ENCODE data around the gene TTC36. TPM values are rescaled to one million over a fixed set of nuclear protein-coding genes. Genes with fewer than 3 reads are reported as not detected.

TTC36 gene
- total and polyA plus RNA-seq, 2 experiments from 2014 or later: 0.58 to 1.1 TPM

DNA sequence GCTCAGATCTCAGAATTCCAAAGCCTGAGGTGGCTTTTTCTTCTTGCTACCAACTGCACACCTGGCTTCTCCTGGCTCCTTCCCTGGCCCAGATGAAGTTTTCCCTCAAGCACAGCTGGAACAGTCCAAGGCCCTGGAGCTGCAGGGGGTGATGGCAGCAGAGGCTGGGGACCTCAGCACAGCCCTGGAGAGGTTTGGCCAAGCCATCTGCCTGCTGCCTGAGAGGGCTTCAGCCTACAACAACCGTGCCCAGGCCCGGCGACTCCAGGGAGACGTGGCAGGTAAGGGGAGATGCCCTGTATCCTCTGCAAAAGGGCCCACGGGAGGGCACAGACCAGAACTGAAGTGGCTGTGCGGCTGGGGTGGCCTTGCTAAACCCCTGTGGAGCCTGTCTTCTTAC, 1.2 kb downstream of the TTC36 start:
- H3K27ac ChIP-seq: no peak overlapping the region
- no peak overlapping the region for H3K4me3 ChIP-seq
- H3F3A ChIP-seq (ENCODE audit: insufficient read depth): no peaks in the 10 kb centered on the region
- 83 to 87% methylated on average over 6 of the region's 6 CpGs for WGBS, 2 experiments (ENCODE audit: low coverage in 1 of 2, low lambda C conversion rate in 2 of 2, missing lambda C conversion rate in 2 of 2)
- DNase-seq: no peak
- no peaks in the 10 kb centered on the region for H4K20me1 ChIP-seq (ENCODE audit: insufficient read depth)
- H3K9ac ChIP-seq: no peak overlapping the region
- no peaks in the 10 kb centered on the region for H3K36me3 ChIP-seq (ENCODE audit: low read depth)
- no peak for TF ChIP-seq EZH2 (IDR thresholded peaks at IDR 0.05; ENCODE audit: insufficient read depth, poor library complexity, severe bottlenecking)
- TF ChIP-seq EZH2phosphoT487 (IDR thresholded peaks at IDR 0.05; ENCODE audit: insufficient read depth, low read depth): no peak
- H3K79me2 ChIP-seq (ENCODE audit: insufficient read depth): no peaks in the 10 kb centered on the region
- no peaks in the 10 kb centered on the region for H3K27me3 ChIP-seq (replicated peaks; ENCODE audit: insufficient read depth)
- H3K9me2 ChIP-seq (ENCODE audit: insufficient read depth): no peaks in the 10 kb centered on the region
- H2AFZ ChIP-seq: no peak overlapping the region
- H3K4me1 ChIP-seq (ENCODE audit: insufficient read depth): no peaks in the 10 kb centered on the region
- in situ Hi-C loops (cut with MboI): no loop called here
- no peaks in the 10 kb centered on the region for H3K9me3 ChIP-seq (ENCODE audit: low read depth)
- no peak overlapping the region for H3K4me2 ChIP-seq (ENCODE audit: unreplicated experiment)

DNA sequence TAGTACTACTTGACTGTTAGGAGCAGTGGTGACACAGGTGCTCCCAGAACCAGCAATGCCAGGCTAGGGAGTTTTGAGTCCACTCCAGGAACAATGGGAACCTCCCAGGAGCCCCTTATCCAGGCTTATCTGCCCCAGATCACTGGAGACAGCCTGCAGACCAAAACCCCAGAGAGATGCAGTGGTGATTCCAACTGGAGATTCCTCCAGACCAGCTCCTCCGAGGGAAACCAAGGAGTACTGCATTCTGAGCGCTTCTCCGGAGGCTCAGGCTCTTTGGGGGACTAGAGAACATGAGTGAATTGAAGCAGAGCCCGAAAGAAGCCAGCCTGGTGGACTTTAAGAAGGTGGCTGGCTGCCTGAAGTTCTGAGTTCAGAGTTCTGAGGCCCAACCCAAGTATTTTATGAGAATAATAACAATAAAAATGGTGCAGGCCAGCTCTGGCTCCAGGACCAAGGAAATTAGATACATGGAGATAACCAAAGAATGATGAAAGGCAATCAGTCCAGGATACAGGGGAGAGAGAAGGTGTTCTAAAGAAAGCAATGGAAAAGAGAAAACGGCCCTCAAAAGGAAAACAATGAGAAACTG, 2.4 kb downstream of the TTC36 start:
- no peak for DNase-seq
- Histone ChIP-seq H3K9me2 (ENCODE audit: insufficient read depth) (no peaks in the 10 kb centered on the region), H3K79me2 (ENCODE audit: insufficient read depth) (no peaks in the 10 kb centered on the region), H3K4me3 (peak overlapping the region; percentile 74), H3K4me1 (ENCODE audit: insufficient read depth) (no peaks in the 10 kb centered on the region), H3K27me3 (replicated peaks; ENCODE audit: insufficient read depth) (no peaks in the 10 kb centered on the region), H3K9me3 (ENCODE audit: low read depth) (no peaks in the 10 kb centered on the region), H2AFZ (no peak overlapping the region), H3K36me3 (ENCODE audit: low read depth) (no peaks in the 10 kb centered on the region), H3K27ac (no peak overlapping the region), H3K9ac (no peak overlapping the region), H3F3A (ENCODE audit: insufficient read depth) (no peaks in the 10 kb centered on the region), H4K20me1 (ENCODE audit: insufficient read depth) (no peaks in the 10 kb centered on the region), H3K4me2 (ENCODE audit: unreplicated experiment) (peak overlapping the region; percentile 55)
- 42 to 46% methylated on average over 5 of the region's 5 CpGs for WGBS, 2 experiments (ENCODE audit: low coverage in 1 of 2, low lambda C conversion rate in 2 of 2, missing lambda C conversion rate in 2 of 2)
- in situ Hi-C loops (cut with MboI): no loop called here
- TF ChIP-seq EZH2 (IDR thresholded peaks at IDR 0.05; ENCODE audit: insufficient read depth, poor library complexity, severe bottlenecking): no peak
- TF ChIP-seq EZH2phosphoT487 (IDR thresholded peaks at IDR 0.05; ENCODE audit: insufficient read depth, low read depth): no peak

DNA sequence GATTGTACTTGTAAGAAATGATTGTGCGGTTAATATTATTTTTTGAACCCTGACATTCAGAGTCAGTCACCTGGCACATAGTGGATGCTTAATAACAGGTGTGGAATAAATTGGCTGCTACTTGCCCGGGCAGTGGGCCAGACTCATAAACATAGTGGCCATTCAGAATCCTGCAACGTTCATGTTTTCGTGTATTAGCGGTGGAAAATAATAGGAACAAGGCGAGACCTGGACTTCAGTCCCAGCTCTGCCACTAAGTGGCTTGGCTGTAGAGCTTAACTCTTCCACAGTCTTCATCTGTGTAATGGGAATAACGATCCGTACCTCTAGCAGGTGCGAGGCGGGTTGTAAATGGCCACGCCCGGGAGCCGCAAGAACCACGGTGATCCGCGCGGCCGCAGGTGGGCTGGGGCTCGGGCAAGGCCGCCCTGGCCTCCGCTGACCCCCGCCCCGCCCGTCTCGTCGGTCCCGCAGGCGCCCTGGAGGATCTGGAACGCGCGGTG, 3.0 kb downstream of the TTC36 start:
- no peak for TF ChIP-seq EZH2 (IDR thresholded peaks at IDR 0.05; ENCODE audit: insufficient read depth, poor library complexity, severe bottlenecking)
- no peak for TF ChIP-seq EZH2phosphoT487 (IDR thresholded peaks at IDR 0.05; ENCODE audit: insufficient read depth, low read depth)
- Histone ChIP-seq H3F3A (ENCODE audit: insufficient read depth) (no peaks in the 10 kb centered on the region), H3K9me2 (ENCODE audit: insufficient read depth) (no peaks in the 10 kb centered on the region), H3K4me3 (peak overlapping the region; percentile 74), H3K4me2 (ENCODE audit: unreplicated experiment) (peak overlapping the region; percentile 55), H3K36me3 (ENCODE audit: low read depth) (no peaks in the 10 kb centered on the region), H3K4me1 (ENCODE audit: insufficient read depth) (no peaks in the 10 kb centered on the region), H3K9ac (peak overlapping the region; percentile 56), H2AFZ (peak overlapping the region; percentile 84), H3K9me3 (ENCODE audit: low read depth) (no peaks in the 10 kb centered on the region), H3K27me3 (replicated peaks; ENCODE audit: insufficient read depth) (no peaks in the 10 kb centered on the region), H3K27ac (no peak overlapping the region), H4K20me1 (ENCODE audit: insufficient read depth) (no peaks in the 10 kb centered on the region), H3K79me2 (ENCODE audit: insufficient read depth) (no peaks in the 10 kb centered on the region)
- DNase-seq: peak; percentile 46
- in situ Hi-C loops (cut with MboI): no loop called here
- WGBS, 2 experiments (ENCODE audit: low coverage in 1 of 2, low lambda C conversion rate in 2 of 2, missing lambda C conversion rate in 2 of 2): 4 to 5% methylated on average over 30 to 31 of the region's 31 CpGs

DNA sequence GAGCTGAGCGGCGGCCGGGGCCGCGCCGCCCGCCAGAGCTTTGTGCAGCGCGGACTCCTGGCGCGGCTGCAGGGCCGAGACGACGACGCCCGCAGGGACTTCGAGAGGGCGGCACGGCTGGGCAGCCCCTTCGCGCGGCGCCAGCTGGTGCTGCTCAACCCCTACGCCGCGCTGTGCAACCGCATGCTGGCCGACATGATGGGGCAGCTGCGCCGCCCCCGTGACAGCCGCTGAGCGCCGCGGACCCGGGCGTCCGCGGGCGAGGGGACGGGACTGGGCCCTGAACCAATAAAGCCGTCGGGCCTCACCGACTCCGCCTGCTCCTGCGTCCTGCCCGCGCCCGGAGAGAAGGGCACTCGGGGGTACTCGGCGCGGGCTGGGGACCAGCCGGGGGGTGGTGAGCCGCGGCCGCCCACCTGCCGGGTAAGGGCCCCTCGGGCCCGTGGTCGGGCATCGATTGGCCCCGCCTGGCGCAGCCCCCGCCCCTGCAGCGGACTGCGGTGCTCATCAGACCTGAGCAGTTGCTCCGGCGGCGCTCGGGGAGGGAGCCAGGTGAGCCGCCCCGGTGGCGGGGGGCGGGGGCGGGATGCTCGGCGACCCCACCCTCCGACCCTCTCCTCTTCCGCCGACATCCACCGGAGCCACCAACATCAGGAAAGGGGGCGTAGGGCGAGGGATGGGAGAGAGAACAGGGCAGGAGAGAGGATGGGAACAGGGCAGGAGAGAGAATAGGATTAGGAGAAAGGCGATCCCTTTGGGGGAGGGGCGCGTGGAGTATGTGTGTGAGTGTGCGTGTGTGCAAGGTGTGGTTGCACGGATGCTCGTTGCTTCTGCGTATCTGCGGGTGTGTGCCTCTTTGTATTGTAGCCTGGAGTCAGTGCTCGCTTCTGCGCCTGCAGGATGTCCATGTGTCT, 3.7 kb downstream of the TTC36 start, which contains the start of gene TMEM25:
TMEM25 (plus strand) TSS at position 510 of the 914 bp plus-strand sequence. CDS start 610 bp downstream, outside the sequence.
- H3K9me3 ChIP-seq (ENCODE audit: low read depth): no peaks in the 10 kb centered on the region
- no peaks in the 10 kb centered on the region for H4K20me1 ChIP-seq (ENCODE audit: insufficient read depth)
- H3K4me1 ChIP-seq (ENCODE audit: insufficient read depth): no peaks in the 10 kb centered on the region
- 5 to 7% methylated on average over 45 to 49 of the region's 94 CpGs for WGBS, 2 experiments (ENCODE audit: low coverage in 1 of 2, low lambda C conversion rate in 2 of 2, missing lambda C conversion rate in 2 of 2)
- no peaks in the 10 kb centered on the region for H3K27me3 ChIP-seq (replicated peaks; ENCODE audit: insufficient read depth)
- no peaks in the 10 kb centered on the region for H3K9me2 ChIP-seq (ENCODE audit: insufficient read depth)
- in situ Hi-C loops (cut with MboI): no loop called here
- peak within 1 kb of the TSS; percentile 55 for H3K4me2 ChIP-seq (ENCODE audit: unreplicated experiment)
- H3K36me3 ChIP-seq (ENCODE audit: low read depth): no peaks in the 10 kb centered on the region
- no peak within 1 kb of the TSS for H3K27ac ChIP-seq
- no peaks in the 10 kb centered on the region for H3F3A ChIP-seq (ENCODE audit: insufficient read depth)
- H3K79me2 ChIP-seq (ENCODE audit: insufficient read depth): no peaks in the 10 kb centered on the region
- peak within 1 kb of the TSS; percentile 84 for H2AFZ ChIP-seq
- H3K9ac ChIP-seq: peak within 1 kb of the TSS; percentile 56
- peak; percentile 64 for DNase-seq
- H3K4me3 ChIP-seq: peak within 1 kb of the TSS; percentile 74
- TF ChIP-seq EZH2phosphoT487 (IDR thresholded peaks at IDR 0.05; ENCODE audit: insufficient read depth, low read depth) (no peak), EZH2 (IDR thresholded peaks at IDR 0.05; ENCODE audit: insufficient read depth, poor library complexity, severe bottlenecking) (no peak)
